HG02885 (cell line): Measurements from ENCODE around the gene HNRNPCL1.
"Not testable (repeated sequence)": the region's sequence is repeated elsewhere in the genome, so short reads cannot be mapped to it uniquely, and the experiment has no call there.

Experiments used
- ATAC-seq: cut with Tn5 transposase; IDR thresholded peaks from one replicate; pipeline ENCODE4 v1.9.1; 2021; ENCODE audit warnings: mild to moderate bottlenecking; ENCODE audit not compliant: unreplicated experiment, poor library complexity

Gene HNRNPCL1

DNA sequence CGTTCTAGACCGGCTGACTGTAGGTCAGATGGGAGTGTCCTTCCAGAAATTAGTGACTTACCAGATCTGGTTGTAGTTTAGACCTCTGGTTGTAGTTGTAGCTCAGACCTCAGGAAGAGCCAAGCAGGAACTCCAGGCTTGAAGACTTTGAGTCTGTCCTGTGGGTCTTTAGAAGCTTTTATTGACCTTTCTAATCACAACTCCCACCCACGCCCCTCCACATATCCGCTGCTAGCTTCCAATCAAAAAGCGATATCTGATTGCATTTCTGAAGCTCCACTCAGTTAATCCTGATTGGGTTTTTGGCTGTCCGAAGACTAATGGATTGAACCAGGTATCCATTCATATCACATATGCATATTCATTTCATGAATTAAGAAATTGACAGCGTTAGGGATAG is at the start of gene HNRNPCL1:
Gene HNRNPCL1 (minus strand): TSS at position 101 of the 400 bp plus-strand sequence. CDS start 431 bp downstream, outside the sequence.
- not testable (repeated sequence) for ATAC-seq

DNA sequence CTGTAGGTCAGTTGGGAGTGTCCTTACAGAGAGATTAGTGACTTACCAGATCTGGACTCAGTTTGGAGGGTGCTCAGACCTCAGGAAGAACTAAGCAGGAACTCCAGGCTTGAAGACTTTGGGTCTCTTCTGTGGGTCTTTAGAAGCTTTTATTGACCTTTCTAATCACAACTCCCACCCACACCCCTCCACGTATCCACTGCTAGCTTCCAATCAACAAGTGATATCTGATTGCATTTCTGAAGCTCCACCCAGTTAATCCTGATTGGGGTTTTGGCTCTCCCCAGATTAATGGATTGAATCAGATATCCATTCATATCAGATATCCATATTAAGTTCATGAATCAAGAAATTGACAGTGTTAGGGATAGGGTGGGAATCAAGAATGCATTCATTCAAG is 49.6 kb upstream of the HNRNPCL1 start, which contains the start of gene PRAMEF10:
Gene PRAMEF10 (minus strand): TSS at position 101 of the 400 bp plus-strand sequence. CDS start 2,423 bp downstream, outside the sequence.
- ATAC-seq: not testable (repeated sequence)

- not testable (repeated sequence) for ATAC-seq
These were observed 37.6 kb upstream of the HNRNPCL1 start, which contains the start of gene PRAMEF4 for GRCh38 chr1:12886101-12886500. PRAMEF4 (minus strand) TSS chr1:12886201; CDS start chr1:12883394, 2,807 bp downstream.

DNA sequence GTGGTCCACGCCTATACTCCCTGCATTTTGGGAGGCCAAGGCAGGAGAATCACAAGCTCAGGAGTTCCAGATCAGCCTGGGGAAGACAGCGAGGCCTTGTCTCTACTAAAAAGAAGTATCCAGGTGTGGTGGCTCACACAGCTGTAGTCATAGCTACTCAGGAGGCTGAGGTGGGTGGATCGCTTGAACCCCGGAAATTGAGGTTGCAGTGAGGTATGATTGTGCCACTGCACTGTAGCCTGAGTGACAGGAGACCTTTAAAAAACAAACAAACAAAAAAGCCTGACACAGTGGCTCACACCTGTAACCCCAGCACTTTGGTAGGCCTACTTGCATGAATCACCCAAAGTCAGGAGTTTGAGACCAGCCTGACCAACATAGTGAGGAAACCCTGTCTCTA is 29.9 kb upstream of the HNRNPCL1 start:
- ATAC-seq: not testable (repeated sequence)

DNA sequence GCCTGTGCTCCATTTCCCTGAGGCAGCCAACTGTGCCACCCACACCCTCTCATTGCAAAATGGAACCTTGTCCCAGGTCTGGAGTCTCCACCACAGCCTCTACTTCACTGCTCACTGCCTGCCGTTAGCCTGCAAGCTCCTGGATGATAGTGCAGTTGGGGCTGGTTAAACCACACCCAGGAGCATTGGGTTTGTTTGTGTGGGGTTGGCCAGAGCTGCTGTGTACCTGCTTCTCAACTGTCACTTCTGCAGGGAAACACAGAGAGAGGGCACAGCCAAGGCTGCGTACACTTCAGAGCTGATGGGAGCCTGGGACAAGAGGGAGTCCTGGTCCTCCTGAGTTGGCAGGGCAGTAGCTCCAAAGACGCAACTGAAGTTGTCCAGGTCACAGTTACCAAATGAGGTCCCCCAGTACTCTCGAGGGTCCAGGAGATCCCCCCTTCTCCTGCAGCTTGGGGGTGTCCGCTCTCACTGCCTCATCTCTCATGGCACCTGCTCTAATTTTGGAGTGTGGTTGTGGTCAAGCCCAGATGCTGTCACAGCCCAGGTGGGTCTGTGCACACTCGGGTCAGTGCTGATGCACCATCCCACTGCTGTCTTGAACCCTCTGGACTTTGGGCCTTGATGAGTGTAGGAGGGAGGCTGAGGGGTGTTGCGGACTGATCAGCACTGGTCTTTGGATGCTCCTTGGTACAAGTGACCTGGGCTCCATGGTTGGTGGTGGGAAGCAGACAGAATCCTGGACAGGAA is 14.8 kb upstream of the HNRNPCL1 start:
- ATAC-seq: not testable (repeated sequence)

- not testable (repeated sequence) for ATAC-seq
These were observed 8.3 kb upstream of the HNRNPCL1 start, which contains the start of gene PRAMEF2 for GRCh38 chr1:12856786-12857185. PRAMEF2 (plus strand) TSS chr1:12857086; CDS start chr1:12859010, 1,924 bp downstream.

GRCh38 chr1:12851779-12852178 is 3.3 kb upstream of the HNRNPCL1 start:
- ATAC-seq: no peak

- not testable (repeated sequence) for ATAC-seq
These were observed 15.3 kb downstream of the HNRNPCL1 start for GRCh38 chr1:12833251-12833650.

DNA sequence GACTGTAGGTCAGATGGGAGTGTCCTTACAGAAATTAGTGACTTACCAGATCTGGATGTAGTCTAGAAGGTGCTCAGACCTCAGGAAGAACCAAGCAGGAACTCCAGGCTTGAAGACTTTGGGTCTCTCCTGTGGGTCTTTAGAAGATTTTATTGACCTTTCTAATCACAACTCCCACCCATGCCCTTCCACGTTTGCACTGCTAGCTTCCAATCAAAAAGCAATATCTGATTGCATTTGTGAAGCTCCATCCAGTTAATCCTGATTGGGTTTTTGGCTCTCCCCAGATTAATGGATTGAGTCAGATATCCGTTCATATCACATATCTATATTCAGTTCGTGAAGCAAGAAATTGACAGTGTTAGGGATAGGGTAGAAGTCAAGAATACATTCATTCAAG is 17.2 kb downstream of the HNRNPCL1 start, which contains the start of gene PRAMEF11:
Gene PRAMEF11 (minus strand): TSS at position 101 of the 400 bp plus-strand sequence. CDS start 2,621 bp downstream, outside the sequence.
- not testable (repeated sequence) for ATAC-seq

DNA sequence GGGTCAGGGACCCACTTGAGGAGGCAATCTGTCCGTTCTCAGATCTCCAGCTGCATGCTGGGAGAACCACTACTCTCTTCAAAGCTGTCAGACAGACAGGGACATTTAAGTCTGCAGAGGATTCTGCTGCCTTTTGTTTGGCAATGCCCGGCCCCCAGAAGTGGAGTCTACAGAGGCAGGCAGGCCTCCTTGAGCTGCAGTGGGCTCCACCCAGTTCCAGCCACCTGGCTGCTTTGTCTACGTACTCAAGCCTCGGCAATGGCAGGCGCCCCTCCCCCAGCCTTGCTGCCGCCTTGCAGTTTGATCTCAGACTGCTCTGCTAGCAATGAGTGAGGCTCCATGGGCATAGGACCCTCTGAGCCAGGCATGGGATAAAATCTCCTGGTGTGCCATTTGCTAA is 29.5 kb downstream of the HNRNPCL1 start:
- not testable (repeated sequence) for ATAC-seq

DNA sequence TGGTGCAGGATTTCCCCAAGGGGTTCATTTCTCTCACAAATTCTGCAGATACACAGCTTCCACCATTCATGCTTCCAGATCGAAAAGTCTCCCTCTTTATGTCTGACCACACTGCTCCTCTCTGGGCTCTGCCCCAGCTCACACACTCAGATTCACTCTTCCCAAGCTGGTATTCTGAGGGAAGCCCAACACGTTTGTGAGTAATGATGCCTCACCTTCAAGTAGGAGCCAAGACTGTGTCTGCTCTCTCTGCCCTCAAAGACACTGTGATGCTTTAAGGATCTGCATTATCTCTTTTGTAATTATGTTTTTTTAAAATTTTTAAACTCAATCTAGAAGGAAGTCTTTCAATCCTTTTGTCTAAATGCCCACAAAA is 37.1 kb downstream of the HNRNPCL1 start:
- ATAC-seq: no peak

- no peak for ATAC-seq
These were observed 37.7 kb downstream of the HNRNPCL1 start for GRCh38 chr1:12810691-12811408.

- no peak for ATAC-seq
These were observed 38.6 kb downstream of the HNRNPCL1 start for GRCh38 chr1:12809933-12810332.

GRCh38 chr1:12799730-12800129 is 48.8 kb downstream of the HNRNPCL1 start:
- ATAC-seq: no peak

GRCh38 chr1:12798911-12799310 is 49.6 kb downstream of the HNRNPCL1 start:
- ATAC-seq: no peak
